Middle frontal gyrus (tissue), 1 donor: ENCODE data around the gene MBD3L4.
"Not testable (repeated sequence)": the region's sequence is repeated elsewhere in the genome, so short reads cannot be mapped to it uniquely, and the experiment has no call there.

Experiments used
- DNase-seq: peaks from one replicate; pipeline ENCODE4 v3.0.0-alpha.2; 2015; ENCODE audit warnings: low spot score; ENCODE audit errors: extremely low spot score

Gene MBD3L4

GRCh38 chr19:7040079-7040478 is at the start of gene MBD3L4:
TSS of gene MBD3L4 (minus strand) at chr19:7040179. CDS start at chr19:7040144, 35 bp downstream.
- not testable (repeated sequence) for DNase-seq

GRCh38 chr19:7088999-7089398 is 49.0 kb upstream of the MBD3L4 start:
- DNase-seq = no peak

- no peak for DNase-seq
Observed at GRCh38 chr19:7083076-7083956, 43.3 kb upstream of the MBD3L4 start.

GRCh38 chr19:7078008-7078407 is 38.0 kb upstream of the MBD3L4 start:
- no peak for DNase-seq

GRCh38 chr19:7076151-7076550 is 36.2 kb upstream of the MBD3L4 start:
- DNase-seq = no peak

GRCh38 chr19:7074705-7075282 is 34.8 kb upstream of the MBD3L4 start:
- DNase-seq = no peak

- no peak for DNase-seq
Observed at GRCh38 chr19:7072541-7072940, 32.6 kb upstream of the MBD3L4 start.

- no peak for DNase-seq
Observed at GRCh38 chr19:7069904-7070226, 29.9 kb upstream of the MBD3L4 start.

- peak; percentile 86 for DNase-seq
Observed at GRCh38 chr19:7069042-7069903, 29.3 kb upstream of the MBD3L4 start, which contains the start of gene ZNF557. TSS of gene ZNF557 (plus strand) at chr19:7069703. CDS start at chr19:7075075, 5,372 bp downstream.

GRCh38 chr19:7068599-7068998 is 28.6 kb upstream of the MBD3L4 start:
- DNase-seq = no peak

GRCh38 chr19:7067716-7068115 is 27.7 kb upstream of the MBD3L4 start:
- no peak for DNase-seq

GRCh38 chr19:7067122-7067521 is 27.1 kb upstream of the MBD3L4 start:
- DNase-seq = not testable (repeated sequence)

- no peak for DNase-seq
Observed at GRCh38 chr19:7063764-7064418, 23.9 kb upstream of the MBD3L4 start.

GRCh38 chr19:7063339-7063738 is 23.4 kb upstream of the MBD3L4 start:
- DNase-seq = no peak

- not testable (repeated sequence) for DNase-seq
Observed at GRCh38 chr19:7059977-7060376, 20.0 kb upstream of the MBD3L4 start.

GRCh38 chr19:7058576-7058975 is 18.6 kb upstream of the MBD3L4 start, which contains the start of gene MBD3L3:
TSS of gene MBD3L3 (minus strand) at chr19:7058676. CDS start at chr19:7058605, 71 bp downstream.
- not testable (repeated sequence) for DNase-seq

GRCh38 chr19:7056371-7056770 is 16.4 kb upstream of the MBD3L4 start:
- not testable (repeated sequence) for DNase-seq

GRCh38 chr19:7055679-7056078 is 15.7 kb upstream of the MBD3L4 start:
- not testable (repeated sequence) for DNase-seq

GRCh38 chr19:7054635-7055368 is 14.8 kb upstream of the MBD3L4 start:
- DNase-seq = not testable (repeated sequence)

- not testable (repeated sequence) for DNase-seq
Observed at GRCh38 chr19:7052896-7053295, 12.9 kb upstream of the MBD3L4 start.
